ENCODE data around the gene XRRA1.

XRRA1 gene

DNA sequence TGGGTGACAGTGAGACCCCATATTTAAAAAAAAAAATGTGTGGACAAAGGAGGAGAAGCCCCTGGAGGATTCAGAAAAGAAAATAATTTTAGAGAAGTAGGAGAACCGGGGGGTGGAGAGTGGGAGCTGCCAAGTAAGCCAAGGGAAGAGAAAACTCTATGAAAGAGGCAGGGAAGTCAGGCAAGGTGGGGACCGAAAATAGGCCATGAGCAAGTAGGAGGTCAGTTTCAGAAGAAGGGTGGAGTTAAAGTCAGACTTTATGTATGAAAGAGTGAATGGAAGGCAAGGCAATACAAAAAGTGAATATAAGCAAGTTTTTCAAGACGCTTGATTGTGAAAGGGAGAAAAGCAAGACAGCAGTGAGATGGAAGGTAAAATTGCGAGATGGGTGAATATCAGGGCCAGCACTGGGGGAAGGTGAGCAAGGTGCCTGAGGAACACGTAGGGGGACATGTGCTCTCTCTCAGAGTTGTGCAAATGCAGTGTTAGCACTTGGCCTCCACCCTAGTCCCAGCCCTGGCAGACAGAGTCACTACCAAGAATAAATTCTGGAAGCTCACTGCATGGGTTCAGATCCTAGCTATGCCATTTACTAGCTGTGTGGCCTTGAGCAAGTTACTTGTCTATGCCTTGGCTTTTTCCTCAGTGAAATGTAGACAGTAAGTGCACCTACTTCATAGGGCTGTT lies 6.7 kb downstream of the XRRA1 start:
- no peaks in the 10 kb centered on the region for H3K9me3 ChIP-seq (ENCODE audit: insufficient read depth, low read length, severe bottlenecking)
- H4K20me1 ChIP-seq (ENCODE audit: insufficient read depth, low read length), result no peaks in the 10 kb centered on the region
- no peak overlapping the region for H3K4me3 ChIP-seq (ENCODE audit: low read depth in 1 of 2, low read length in 2 of 2)
- H3K27ac ChIP-seq (ENCODE audit: low read length), result no peak overlapping the region
- H3K4me1 ChIP-seq (ENCODE audit: insufficient read depth, low read length), result no peaks in the 10 kb centered on the region
- no peak for ATAC-seq (ENCODE audit: insufficient read depth, low read depth)
- TF ChIP-seq EZH2 (IDR thresholded peaks at IDR 0.05; ENCODE audit: borderline replicate concordance, low read depth, low read length, severe bottlenecking), result no peak
- TF ChIP-seq, protein P1, sequence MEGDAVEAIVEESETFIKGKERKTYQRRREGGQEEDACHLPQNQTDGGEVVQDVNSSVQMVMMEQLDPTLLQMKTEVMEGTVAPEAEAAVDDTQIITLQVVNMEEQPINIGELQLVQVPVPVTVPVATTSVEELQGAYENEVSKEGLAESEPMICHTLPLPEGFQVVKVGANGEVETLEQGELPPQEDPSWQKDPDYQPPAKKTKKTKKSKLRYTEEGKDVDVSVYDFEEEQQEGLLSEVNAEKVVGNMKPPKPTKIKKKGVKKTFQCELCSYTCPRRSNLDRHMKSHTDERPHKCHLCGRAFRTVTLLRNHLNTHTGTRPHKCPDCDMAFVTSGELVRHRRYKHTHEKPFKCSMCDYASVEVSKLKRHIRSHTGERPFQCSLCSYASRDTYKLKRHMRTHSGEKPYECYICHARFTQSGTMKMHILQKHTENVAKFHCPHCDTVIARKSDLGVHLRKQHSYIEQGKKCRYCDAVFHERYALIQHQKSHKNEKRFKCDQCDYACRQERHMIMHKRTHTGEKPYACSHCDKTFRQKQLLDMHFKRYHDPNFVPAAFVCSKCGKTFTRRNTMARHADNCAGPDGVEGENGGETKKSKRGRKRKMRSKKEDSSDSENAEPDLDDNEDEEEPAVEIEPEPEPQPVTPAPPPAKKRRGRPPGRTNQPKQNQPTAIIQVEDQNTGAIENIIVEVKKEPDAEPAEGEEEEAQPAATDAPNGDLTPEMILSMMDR (IDR thresholded peaks at IDR 0.05; ENCODE audit: borderline replicate concordance, extremely low read depth, low read length, poor library complexity, severe bottlenecking), result no peak
- no peak overlapping the region for H3K4me2 ChIP-seq (ENCODE audit: insufficient read depth, low read length)
- H3K79me2 ChIP-seq (ENCODE audit: insufficient read depth, low read length), result peaks cover 4% of the 10 kb centered on the region; the same call in 1 of the 2 replicates
- DNase-seq, result no peak
- H3K27me3 ChIP-seq (ENCODE audit: insufficient read depth, low read length, poor library complexity), result no peaks in the 10 kb centered on the region
- no peak overlapping the region for H3K9ac ChIP-seq (ENCODE audit: low read depth, low read length)
- no peak overlapping the region for H2AFZ ChIP-seq (ENCODE audit: low read depth, low read length)
- peaks cover 43% of the 10 kb centered on the region for H3K36me3 ChIP-seq (ENCODE audit: insufficient read depth, low read length)

DNA sequence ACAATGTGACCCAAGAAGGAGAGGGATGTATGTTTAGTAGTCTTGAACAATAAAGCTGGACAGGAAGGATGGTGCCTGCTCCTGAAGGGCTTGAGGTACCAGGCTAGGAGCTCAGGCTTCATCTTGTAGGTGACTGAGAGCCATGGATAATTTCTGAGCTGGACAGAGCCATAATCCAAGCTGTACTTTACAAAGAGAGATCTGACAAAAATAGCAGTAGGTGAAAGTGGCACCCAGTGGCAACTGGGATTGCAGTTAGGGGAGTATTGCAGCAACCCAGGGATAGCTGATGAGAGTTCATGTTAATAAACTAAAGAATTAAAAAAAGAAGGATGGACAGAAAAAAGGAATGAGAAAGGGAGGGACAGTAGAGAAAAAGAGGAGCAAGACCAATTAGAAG lies 7.4 kb downstream of the XRRA1 start:
- ATAC-seq (ENCODE audit: insufficient read depth, low read depth) (no peak), DNase-seq (no peak)
- Histone ChIP-seq H3K27me3 (ENCODE audit: insufficient read depth, low read length, poor library complexity) (no peaks in the 10 kb centered on the region), H3K36me3 (ENCODE audit: insufficient read depth, low read length) (peaks cover 49% of the 10 kb centered on the region), H2AFZ (ENCODE audit: low read depth, low read length) (no peak overlapping the region), H3K4me2 (ENCODE audit: insufficient read depth, low read length) (no peak overlapping the region), H3K27ac (ENCODE audit: low read length) (no peak overlapping the region), H3K4me1 (ENCODE audit: insufficient read depth, low read length) (no peaks in the 10 kb centered on the region), H3K4me3 (ENCODE audit: low read depth in 1 of 2, low read length in 2 of 2) (no peak overlapping the region), H3K79me2 (ENCODE audit: insufficient read depth, low read length) (no peaks in the 10 kb centered on the region), H4K20me1 (ENCODE audit: insufficient read depth, low read length) (no peaks in the 10 kb centered on the region), H3K9ac (ENCODE audit: low read depth, low read length) (no peak overlapping the region), H3K9me3 (ENCODE audit: insufficient read depth, low read length, severe bottlenecking) (no peaks in the 10 kb centered on the region)
- no peak for TF ChIP-seq EZH2 (IDR thresholded peaks at IDR 0.05; ENCODE audit: borderline replicate concordance, low read depth, low read length, severe bottlenecking)
- TF ChIP-seq, protein P1 (IDR thresholded peaks at IDR 0.05; ENCODE audit: borderline replicate concordance, extremely low read depth, low read length, poor library complexity, severe bottlenecking), result no peak

DNA sequence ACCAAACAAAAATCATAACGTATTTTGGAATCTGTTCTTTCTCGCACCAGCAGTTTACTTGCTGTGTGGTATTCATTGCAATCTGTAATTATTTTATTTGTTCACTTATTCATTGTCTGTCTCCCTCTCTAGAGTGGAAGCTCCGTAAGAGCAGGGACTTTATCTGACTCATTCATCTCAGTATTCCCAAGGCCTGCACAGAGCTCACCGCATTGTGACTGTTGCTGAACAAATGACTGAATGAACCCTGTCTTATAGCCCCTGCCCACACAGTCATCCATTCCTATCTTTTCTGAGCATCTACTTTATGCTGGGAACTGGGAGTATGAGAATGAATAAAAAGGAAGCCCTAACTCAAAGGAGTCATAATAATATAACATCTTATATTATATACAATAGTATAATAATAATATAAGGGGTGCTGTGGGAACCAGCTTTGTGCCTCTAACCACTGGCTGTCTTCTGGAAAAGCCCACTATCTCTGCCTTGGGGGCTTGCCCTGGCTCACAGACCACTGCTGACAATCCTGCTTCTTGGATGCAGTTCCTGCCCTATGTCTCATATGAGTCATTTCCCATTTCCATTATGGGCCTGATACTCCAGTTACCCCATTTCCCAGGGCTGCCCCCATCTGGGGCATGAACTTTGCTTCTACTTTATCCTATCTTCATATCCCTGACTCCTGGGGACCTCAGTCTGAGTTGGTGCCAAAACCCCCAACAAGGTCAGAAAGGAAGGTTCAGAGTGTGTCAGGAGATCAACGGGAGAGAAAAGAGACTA lies 11.0 kb downstream of the XRRA1 start:
- Histone ChIP-seq H3K4me3 (ENCODE audit: low read depth in 1 of 2, low read length in 2 of 2) (no peak overlapping the region), H3K27me3 (ENCODE audit: insufficient read depth, low read length, poor library complexity) (no peaks in the 10 kb centered on the region), H3K79me2 (ENCODE audit: insufficient read depth, low read length) (no peaks in the 10 kb centered on the region), H3K36me3 (ENCODE audit: insufficient read depth, low read length) (peaks cover 69% of the 10 kb centered on the region), H4K20me1 (ENCODE audit: insufficient read depth, low read length) (no peaks in the 10 kb centered on the region), H3K4me2 (ENCODE audit: insufficient read depth, low read length) (no peak overlapping the region), H2AFZ (ENCODE audit: low read depth, low read length) (no peak overlapping the region), H3K4me1 (ENCODE audit: insufficient read depth, low read length) (no peaks in the 10 kb centered on the region), H3K9ac (ENCODE audit: low read depth, low read length) (no peak overlapping the region), H3K27ac (ENCODE audit: low read length) (no peak overlapping the region), H3K9me3 (ENCODE audit: insufficient read depth, low read length, severe bottlenecking) (no peaks in the 10 kb centered on the region)
- no peak for ATAC-seq (ENCODE audit: insufficient read depth, low read depth)
- no peak for DNase-seq
- TF ChIP-seq EZH2 (IDR thresholded peaks at IDR 0.05; ENCODE audit: borderline replicate concordance, low read depth, low read length, severe bottlenecking), result no peak
- TF ChIP-seq, protein P1 (IDR thresholded peaks at IDR 0.05; ENCODE audit: borderline replicate concordance, extremely low read depth, low read length, poor library complexity, severe bottlenecking), result no peak
